Thyroid gland (tissue), 4 donors: ENCODE measurements around the gene PPM1M. TPM values are rescaled to one million over a fixed set of nuclear protein-coding genes. Genes with fewer than 3 reads are reported as not detected.

Experiments
- DNase-seq, 2 donors: peaks; one replicate each; pipeline ENCODE4 v3.0.0-alpha.2; 2019
- H3K27ac ChIP-seq, 3 donors: fragments of 200-600 bp; sonication (generic); 1 replicate in 2 of 3; 2 replicates in 1 of 3; pipeline ENCODE4 v1.5.1; 2016 to 2019; ENCODE audit warnings: mild to moderate bottlenecking in 1 of 3, moderate library complexity in 1 of 3
- H3K27me3 ChIP-seq: fragments of 200-600 bp; sonication (generic); one replicate; pipeline ENCODE4 v1.5.1; 2019
- H3K36me3 ChIP-seq, 2 donors: fragments of 200-600 bp; sonication (generic); one replicate each; pipeline ENCODE4 v1.5.1; 2016 to 2019
- H3K4me1 ChIP-seq, 2 donors: fragments of 200-600 bp; sonication (generic); one replicate each; pipeline ENCODE4 v1.5.1; 2017 to 2019
- H3K4me3 ChIP-seq, 3 donors: fragments of 200-600 bp; sonication (generic); replicated peaks in 1 of 3; 1 replicate in 2 of 3; 2 replicates in 1 of 3; pipeline ENCODE4 v1.5.1; 2016; ENCODE audit warnings: mild to moderate bottlenecking in 1 of 3
- H3K9me3 ChIP-seq: fragments of 200-600 bp; sonication (generic); one replicate; pipeline ENCODE4 v1.5.1; 2017
- CTCF ChIP-seq, 6 experiments: fragments of 200-600 bp in 3 of 6; fragments of 450-650 bp in 3 of 6; sonication (generic) in 3 of 6; IDR thresholded peaks; one replicate each; pipeline ENCODE4 v1.5.1; 2016 to 2019; ENCODE audit warnings: antibody characterized with exemption in 6 of 6, mild to moderate bottlenecking in 2 of 6, inconsistent platforms in 1 of 6, moderate library complexity in 1 of 6
- POLR2A ChIP-seq, 2 donors: fragments of 450-650 bp; IDR thresholded peaks; one replicate each; pipeline ENCODE4 v1.6.1; 2017; ENCODE audit warnings: antibody characterized with exemption in 2 of 2, mild to moderate bottlenecking in 2 of 2, moderate library complexity in 1 of 2
- WGBS, 2 donors: methylation state at CpG; one replicate each; pipeline ENCODE4 v1.1.5; 2017; 5-methylcytosine and 5-hydroxymethylcytosine counted together
- intact Hi-C: fragments of 100-400 bp; cut with DNase I; formaldehyde crosslinking; loops from one replicate; pipeline ENCODE4 v1.15.1; 2023
- total RNA-seq, 4 donors: library from RNA; depleted of rRNA; stranded (reverse); fragments of >200 nt; gene quantifications; one replicate each; pipeline ENCODE4 v1.2.3, GENCODE V29; 2016

PPM1M gene
- total RNA-seq, 4 donors from 2014 or later, result 15.8 to 22.8 (median 18.0) TPM

GRCh38 chr3:52294320-52295150, 49.0 kb downstream of the PPM1M start:
- intact Hi-C loops, result loop anchor here (5.0 kb wide), 2 partner anchors 48 to 57 kb away; partner anchors contain the start of gene TWF2
- WGBS, 2 donors, result 89 to 91% methylated on average over 10 of the region's 11 CpGs
- no peak for DNase-seq
- H3K9me3 ChIP-seq, result no peaks in the 10 kb centered on the region
- H3K36me3 ChIP-seq, result peaks cover 5 to 6% of the 10 kb centered on the region in 2 donors
- no peak for TF ChIP-seq CTCF (IDR thresholded peaks at IDR 0.05)
- TF ChIP-seq POLR2A (IDR thresholded peaks at IDR 0.05), result no peak
- H3K4me1 ChIP-seq, result peaks cover 4 to 16% of the 10 kb centered on the region in 2 donors
- no peak overlapping the region for H3K4me3 ChIP-seq
- H3K27ac ChIP-seq, result no peak overlapping the region
- no peaks in the 10 kb centered on the region for H3K27me3 ChIP-seq

- 86 to 97% methylated on average over 4 to 5 of the region's 5 CpGs for WGBS, 2 donors
- no peaks in the 10 kb centered on the region for H3K27me3 ChIP-seq
- intact Hi-C loops, result no loop called here
- peaks cover 5 to 6% of the 10 kb centered on the region in 2 donors for H3K36me3 ChIP-seq
- H3K9me3 ChIP-seq, result no peaks in the 10 kb centered on the region
- H3K4me1 ChIP-seq, result peaks cover 6 to 24% of the 10 kb centered on the region in 2 donors
- DNase-seq, result no peak
- no peak overlapping the region for H3K27ac ChIP-seq
- no peak for TF ChIP-seq CTCF (IDR thresholded peaks at IDR 0.05)
- TF ChIP-seq POLR2A (IDR thresholded peaks at IDR 0.05), result no peak
- H3K4me3 ChIP-seq, result no peak overlapping the region
Observed at GRCh38 chr3:52295671-52296208, 50.2 kb downstream of the PPM1M start.

GRCh38 chr3:52297242-52298148, 51.9 kb downstream of the PPM1M start:
- no peaks in the 10 kb centered on the region for H3K9me3 ChIP-seq
- WGBS, 2 donors, result 80% methylated on average over 7 to 11 of the region's 11 CpGs
- no peak overlapping the region for H3K27ac ChIP-seq
- no peak overlapping the region for H3K4me3 ChIP-seq
- peaks cover 6 to 24% of the 10 kb centered on the region in 2 donors for H3K4me1 ChIP-seq
- no peak for TF ChIP-seq CTCF (IDR thresholded peaks at IDR 0.05)
- no peak for TF ChIP-seq POLR2A (IDR thresholded peaks at IDR 0.05)
- no peaks in the 10 kb centered on the region for H3K36me3 ChIP-seq
- no peaks in the 10 kb centered on the region for H3K27me3 ChIP-seq
- no peak for DNase-seq
- intact Hi-C loops, result no loop called here

- Histone ChIP-seq H3K27ac (no peak overlapping the region), H3K4me1 (peaks cover 6 to 24% of the 10 kb centered on the region in 2 donors), H3K4me3 (no peak overlapping the region), H3K27me3 (no peaks in the 10 kb centered on the region), H3K36me3 (no peaks in the 10 kb centered on the region), H3K9me3 (no peaks in the 10 kb centered on the region)
- TF ChIP-seq CTCF (IDR thresholded peaks at IDR 0.05), result no peak
- no peak for TF ChIP-seq POLR2A (IDR thresholded peaks at IDR 0.05)
- WGBS, 2 donors, result 16 to 20% methylated on average over 10 to 11 of the region's 17 CpGs
- DNase-seq, result peak; percentile 40 to 51
- intact Hi-C loops, result no loop called here
Observed at GRCh38 chr3:52298149-52299098, 52.9 kb downstream of the PPM1M start.
